ENCODE results near the gene ARID4A.

The ARID4A gene

GRCh38 chr14:58285132-58285531 is 13.2 kb upstream of the ARID4A start:
- Histone ChIP-seq H2AFZ (ENCODE audit: low read depth, low read length) (no peak overlapping the region), H3K4me3 (ENCODE audit: low read depth in 1 of 2, low read length in 2 of 2) (no peak overlapping the region), H3K4me2 (ENCODE audit: insufficient read depth, low read length) (no peak overlapping the region), H3K79me2 (ENCODE audit: insufficient read depth, low read length) (peaks cover 99% of the 10 kb centered on the region), H3K9me3 (ENCODE audit: insufficient read depth, low read length, severe bottlenecking) (no peaks in the 10 kb centered on the region), H3K9ac (ENCODE audit: low read depth, low read length) (no peak overlapping the region), H3K4me1 (ENCODE audit: insufficient read depth, low read length) (no peaks in the 10 kb centered on the region), H4K20me1 (ENCODE audit: insufficient read depth, low read length) (peaks cover 59% of the 10 kb centered on the region; the same call in 1 of the 2 replicates), H3K27ac (ENCODE audit: low read length) (no peak overlapping the region), H3K36me3 (ENCODE audit: insufficient read depth, low read length) (peaks cover 92% of the 10 kb centered on the region), H3K27me3 (ENCODE audit: insufficient read depth, low read length, poor library complexity) (no peaks in the 10 kb centered on the region)
- TF ChIP-seq EZH2 (IDR thresholded peaks at IDR 0.05; ENCODE audit: borderline replicate concordance, low read depth, low read length, severe bottlenecking) (no peak), CTCF (IDR thresholded peaks at IDR 0.05; ENCODE audit: borderline replicate concordance, extremely low read depth, low read length, poor library complexity, severe bottlenecking) (no peak)
- no peak for DNase-seq
- no peak for ATAC-seq (ENCODE audit: insufficient read depth, low read depth)

- Histone ChIP-seq H3K79me2 (ENCODE audit: insufficient read depth, low read length) (peaks cover 99% of the 10 kb centered on the region), H3K9me3 (ENCODE audit: insufficient read depth, low read length, severe bottlenecking) (no peaks in the 10 kb centered on the region), H2AFZ (ENCODE audit: low read depth, low read length) (no peak overlapping the region), H3K36me3 (ENCODE audit: insufficient read depth, low read length) (peaks cover 97% of the 10 kb centered on the region), H3K4me1 (ENCODE audit: insufficient read depth, low read length) (no peaks in the 10 kb centered on the region), H3K4me2 (ENCODE audit: insufficient read depth, low read length) (no peak overlapping the region), H3K27me3 (ENCODE audit: insufficient read depth, low read length, poor library complexity) (no peaks in the 10 kb centered on the region), H4K20me1 (ENCODE audit: insufficient read depth, low read length) (peaks cover 60% of the 10 kb centered on the region; the same call in 1 of the 2 replicates), H3K27ac (ENCODE audit: low read length) (no peak overlapping the region), H3K9ac (ENCODE audit: low read depth, low read length) (no peak overlapping the region), H3K4me3 (ENCODE audit: low read depth in 1 of 2, low read length in 2 of 2) (no peak overlapping the region)
- TF ChIP-seq CTCF (IDR thresholded peaks at IDR 0.05; ENCODE audit: borderline replicate concordance, extremely low read depth, low read length, poor library complexity, severe bottlenecking) (no peak), EZH2 (IDR thresholded peaks at IDR 0.05; ENCODE audit: borderline replicate concordance, low read depth, low read length, severe bottlenecking) (no peak)
- ATAC-seq (ENCODE audit: insufficient read depth, low read depth) = no peak
- no peak for DNase-seq
Measured at GRCh38 chr14:58287607-58288042, 10.7 kb upstream of the ARID4A start.

- Histone ChIP-seq H4K20me1 (ENCODE audit: insufficient read depth, low read length) (peaks cover 59% of the 10 kb centered on the region; the same call in 1 of the 2 replicates), H3K4me2 (ENCODE audit: insufficient read depth, low read length) (no peak overlapping the region)
Measured at GRCh38 chr14:58288106-58288792, 10.1 kb upstream of the ARID4A start.

More at GRCh38 chr14:58288106-58288792, 10.1 kb upstream of the ARID4A start:
- ATAC-seq (ENCODE audit: insufficient read depth, low read depth) (no peak), DNase-seq (no peak)
- TF ChIP-seq EZH2 (IDR thresholded peaks at IDR 0.05; ENCODE audit: borderline replicate concordance, low read depth, low read length, severe bottlenecking) (no peak), CTCF (IDR thresholded peaks at IDR 0.05; ENCODE audit: borderline replicate concordance, extremely low read depth, low read length, poor library complexity, severe bottlenecking) (no peak)
- no peak overlapping the region for H3K9ac ChIP-seq (ENCODE audit: low read depth, low read length)
- peaks cover 99% of the 10 kb centered on the region for H3K79me2 ChIP-seq (ENCODE audit: insufficient read depth, low read length)
- H3K27me3 ChIP-seq (ENCODE audit: insufficient read depth, low read length, poor library complexity) = no peaks in the 10 kb centered on the region
- no peak overlapping the region for H2AFZ ChIP-seq (ENCODE audit: low read depth, low read length)
- peaks cover 95% of the 10 kb centered on the region for H3K36me3 ChIP-seq (ENCODE audit: insufficient read depth, low read length)
- H3K9me3 ChIP-seq (ENCODE audit: insufficient read depth, low read length, severe bottlenecking) = no peaks in the 10 kb centered on the region
- H3K4me1 ChIP-seq (ENCODE audit: insufficient read depth, low read length) = no peaks in the 10 kb centered on the region
- H3K4me3 ChIP-seq (ENCODE audit: low read depth in 1 of 2, low read length in 2 of 2) = no peak overlapping the region
- H3K27ac ChIP-seq (ENCODE audit: low read length) = no peak overlapping the region

Data from DND-41 (cell line).